ENCODE results near the gene TAB2. TPM values are rescaled to one million over a fixed set of nuclear protein-coding genes. Genes with fewer than 3 reads are reported as not detected.

Gene TAB2
- total and polyA plus RNA-seq, 2 experiments from 2014 or later: 19.8 to 59.2 TPM

GRCh38 chr6:149403534-149403933 is 86.0 kb downstream of the TAB2 start:
- Histone ChIP-seq H4K20me1 (replicated peaks; ENCODE audit: insufficient read depth) (no peaks in the 10 kb centered on the region), H3K9me2 (ENCODE audit: insufficient read depth) (no peaks in the 10 kb centered on the region), H3F3A (replicated peaks; ENCODE audit: low read depth) (no peaks in the 10 kb centered on the region), H3K79me2 (replicated peaks; ENCODE audit: insufficient read depth) (no peaks in the 10 kb centered on the region), H3K4me1 (ENCODE audit: insufficient read depth) (no peaks in the 10 kb centered on the region), H2AFZ (no peak overlapping the region), H3K4me2 (no peak overlapping the region), H3K36me3 (ENCODE audit: insufficient read depth) (peaks cover 9% of the 10 kb centered on the region; the same call in 1 of the 2 replicates), H3K27me3 (ENCODE audit: insufficient read depth) (no peaks in the 10 kb centered on the region), H3K27ac (ENCODE audit: low read depth) (no peak overlapping the region), H3K4me3 (no peak overlapping the region)
- no peak overlapping the region for H3K4me3 Mint-ChIP-seq
- no peaks in the 10 kb centered on the region for H3K27me3 Mint-ChIP-seq (ENCODE audit: insufficient read depth, low read depth, poor library complexity)
- no peak overlapping the region for H3K27ac Mint-ChIP-seq
- no peak for DNase-seq (ENCODE audit: low spot score)
- H3K4me1 Mint-ChIP-seq: peaks cover 5% of the 10 kb centered on the region
- TF ChIP-seq EZH2phosphoT487 (IDR thresholded peaks at IDR 0.05; ENCODE audit: unreplicated experiment) (no peak), NANOG (IDR thresholded peaks at IDR 0.05; ENCODE audit: borderline replicate concordance) (no peak), JUNB (IDR thresholded peaks at IDR 0.05; ENCODE audit: unreplicated experiment) (no peak), STAT1 (IDR thresholded peaks at IDR 0.05; ENCODE audit: unreplicated experiment) (no peak), CREB1 (CRISPR knock-in tag; IDR thresholded peaks at IDR 0.05; ENCODE audit: low read depth) (no peak), REST (IDR thresholded peaks at IDR 0.05; ENCODE audit: unreplicated experiment) (no peak), ZNF114 (CRISPR knock-in tag; IDR thresholded peaks at IDR 0.05) (no peak), POLR2AphosphoS5 (IDR thresholded peaks at IDR 0.05; ENCODE audit: low read depth) (no peak), ETS1 (IDR thresholded peaks at IDR 0.05) (no peak), ZNF331 (CRISPR knock-in tag; IDR thresholded peaks at IDR 0.05; ENCODE audit: low read depth) (no peak), EZH2 (IDR thresholded peaks at IDR 0.05; ENCODE audit: low read depth, unreplicated experiment) (no peak)
- TF ChIP-seq, protein P1, sequence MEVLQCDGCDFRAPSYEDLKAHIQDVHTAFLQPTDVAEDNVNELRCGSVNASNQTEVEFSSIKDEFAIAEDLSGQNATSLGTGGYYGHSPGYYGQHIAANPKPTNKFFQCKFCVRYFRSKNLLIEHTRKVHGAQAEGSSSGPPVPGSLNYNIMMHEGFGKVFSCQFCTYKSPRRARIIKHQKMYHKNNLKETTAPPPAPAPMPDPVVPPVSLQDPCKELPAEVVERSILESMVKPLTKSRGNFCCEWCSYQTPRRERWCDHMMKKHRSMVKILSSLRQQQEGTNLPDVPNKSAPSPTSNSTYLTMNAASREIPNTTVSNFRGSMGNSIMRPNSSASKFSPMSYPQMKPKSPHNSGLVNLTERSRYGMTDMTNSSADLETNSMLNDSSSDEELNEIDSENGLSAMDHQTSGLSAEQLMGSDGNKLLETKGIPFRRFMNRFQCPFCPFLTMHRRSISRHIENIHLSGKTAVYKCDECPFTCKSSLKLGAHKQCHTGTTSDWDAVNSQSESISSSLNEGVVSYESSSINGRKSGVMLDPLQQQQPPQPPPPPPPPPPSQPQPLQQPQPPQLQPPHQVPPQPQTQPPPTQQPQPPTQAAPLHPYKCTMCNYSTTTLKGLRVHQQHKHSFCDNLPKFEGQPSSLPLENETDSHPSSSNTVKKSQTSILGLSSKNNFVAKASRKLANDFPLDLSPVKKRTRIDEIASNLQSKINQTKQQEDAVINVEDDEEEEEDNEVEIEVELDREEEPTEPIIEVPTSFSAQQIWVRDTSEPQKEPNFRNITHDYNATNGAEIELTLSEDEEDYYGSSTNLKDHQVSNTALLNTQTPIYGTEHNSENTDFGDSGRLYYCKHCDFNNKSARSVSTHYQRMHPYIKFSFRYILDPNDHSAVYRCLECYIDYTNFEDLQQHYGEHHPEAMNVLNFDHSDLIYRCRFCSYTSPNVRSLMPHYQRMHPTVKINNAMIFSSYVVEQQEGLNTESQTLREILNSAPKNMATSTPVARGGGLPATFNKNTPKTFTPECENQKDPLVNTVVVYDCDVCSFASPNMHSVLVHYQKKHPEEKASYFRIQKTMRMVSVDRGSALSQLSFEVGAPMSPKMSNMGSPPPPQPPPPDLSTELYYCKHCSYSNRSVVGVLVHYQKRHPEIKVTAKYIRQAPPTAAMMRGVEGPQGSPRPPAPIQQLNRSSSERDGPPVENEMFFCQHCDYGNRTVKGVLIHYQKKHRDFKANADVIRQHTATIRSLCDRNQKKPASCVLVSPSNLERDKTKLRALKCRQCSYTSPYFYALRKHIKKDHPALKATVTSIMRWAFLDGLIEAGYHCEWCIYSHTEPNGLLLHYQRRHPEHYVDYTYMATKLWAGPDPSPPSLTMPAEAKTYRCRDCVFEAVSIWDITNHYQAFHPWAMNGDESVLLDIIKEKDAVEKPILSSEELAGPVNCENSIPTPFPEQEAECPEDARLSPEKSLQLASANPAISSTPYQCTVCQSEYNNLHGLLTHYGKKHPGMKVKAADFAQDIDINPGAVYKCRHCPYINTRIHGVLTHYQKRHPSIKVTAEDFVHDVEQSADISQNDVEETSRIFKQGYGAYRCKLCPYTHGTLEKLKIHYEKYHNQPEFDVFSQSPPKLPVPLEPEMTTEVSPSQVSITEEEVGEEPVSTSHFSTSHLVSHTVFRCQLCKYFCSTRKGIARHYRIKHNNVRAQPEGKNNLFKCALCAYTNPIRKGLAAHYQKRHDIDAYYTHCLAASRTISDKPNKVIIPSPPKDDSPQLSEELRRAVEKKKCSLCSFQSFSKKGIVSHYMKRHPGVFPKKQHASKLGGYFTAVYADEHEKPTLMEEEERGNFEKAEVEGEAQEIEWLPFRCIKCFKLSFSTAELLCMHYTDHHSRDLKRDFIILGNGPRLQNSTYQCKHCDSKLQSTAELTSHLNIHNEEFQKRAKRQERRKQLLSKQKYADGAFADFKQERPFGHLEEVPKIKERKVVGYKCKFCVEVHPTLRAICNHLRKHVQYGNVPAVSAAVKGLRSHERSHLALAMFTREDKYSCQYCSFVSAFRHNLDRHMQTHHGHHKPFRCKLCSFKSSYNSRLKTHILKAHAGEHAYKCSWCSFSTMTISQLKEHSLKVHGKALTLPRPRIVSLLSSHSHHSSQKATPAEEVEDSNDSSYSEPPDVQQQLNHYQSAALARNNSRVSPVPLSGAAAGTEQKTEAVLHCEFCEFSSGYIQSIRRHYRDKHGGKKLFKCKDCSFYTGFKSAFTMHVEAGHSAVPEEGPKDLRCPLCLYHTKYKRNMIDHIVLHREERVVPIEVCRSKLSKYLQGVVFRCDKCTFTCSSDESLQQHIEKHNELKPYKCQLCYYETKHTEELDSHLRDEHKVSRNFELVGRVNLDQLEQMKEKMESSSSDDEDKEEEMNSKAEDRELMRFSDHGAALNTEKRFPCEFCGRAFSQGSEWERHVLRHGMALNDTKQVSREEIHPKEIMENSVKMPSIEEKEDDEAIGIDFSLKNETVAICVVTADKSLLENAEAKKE (CRISPR knock-in tag; IDR thresholded peaks at IDR 0.05): no peak
- TF ChIP-seq, protein P2, sequence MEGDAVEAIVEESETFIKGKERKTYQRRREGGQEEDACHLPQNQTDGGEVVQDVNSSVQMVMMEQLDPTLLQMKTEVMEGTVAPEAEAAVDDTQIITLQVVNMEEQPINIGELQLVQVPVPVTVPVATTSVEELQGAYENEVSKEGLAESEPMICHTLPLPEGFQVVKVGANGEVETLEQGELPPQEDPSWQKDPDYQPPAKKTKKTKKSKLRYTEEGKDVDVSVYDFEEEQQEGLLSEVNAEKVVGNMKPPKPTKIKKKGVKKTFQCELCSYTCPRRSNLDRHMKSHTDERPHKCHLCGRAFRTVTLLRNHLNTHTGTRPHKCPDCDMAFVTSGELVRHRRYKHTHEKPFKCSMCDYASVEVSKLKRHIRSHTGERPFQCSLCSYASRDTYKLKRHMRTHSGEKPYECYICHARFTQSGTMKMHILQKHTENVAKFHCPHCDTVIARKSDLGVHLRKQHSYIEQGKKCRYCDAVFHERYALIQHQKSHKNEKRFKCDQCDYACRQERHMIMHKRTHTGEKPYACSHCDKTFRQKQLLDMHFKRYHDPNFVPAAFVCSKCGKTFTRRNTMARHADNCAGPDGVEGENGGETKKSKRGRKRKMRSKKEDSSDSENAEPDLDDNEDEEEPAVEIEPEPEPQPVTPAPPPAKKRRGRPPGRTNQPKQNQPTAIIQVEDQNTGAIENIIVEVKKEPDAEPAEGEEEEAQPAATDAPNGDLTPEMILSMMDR (conservative IDR thresholded peaks at IDR 0.05; ENCODE audit: low read depth in 2 of 2): no peak
- peaks cover 45% of the 10 kb centered on the region for H3K36me3 Mint-ChIP-seq (ENCODE audit: low read depth)
- H3K9me3 Mint-ChIP-seq: no peaks in the 10 kb centered on the region; the same call in 2 of the 3 replicates
- no peak for ATAC-seq
